ENCODE results near the gene COL1A1. TPM values are rescaled to one million over a fixed set of nuclear protein-coding genes. Genes with fewer than 3 reads are reported as not detected.

Gene COL1A1
- total RNA-seq, 1 experiment from 2014 or later = 104 TPM

GRCh38 chr17:50153650-50154575 is 47.5 kb downstream of the COL1A1 start:
- H3K9me3 ChIP-seq (ENCODE audit: control insufficient read depth, low read depth, low read length) = no peaks in the 10 kb centered on the region
- TF ChIP-seq CTCF (conservative IDR thresholded peaks at IDR 0.05) = no peak
- no peak overlapping the region for H2AFZ ChIP-seq (ENCODE audit: low read length)
- no peak overlapping the region for H2BK15ac ChIP-seq (ENCODE audit: low read depth, low read length)
- H3K56ac ChIP-seq (ENCODE audit: insufficient read length, low read depth, low read length) = no peak overlapping the region
- H3K36me3 Mint-ChIP-seq (ENCODE audit: insufficient read depth in 1 of 3, low read depth in 3 of 3) = no peaks in the 10 kb centered on the region
- H3K4me1 Mint-ChIP-seq = peaks cover 16 to 23% of the 10 kb centered on the region in 2 experiments
- no peaks in the 10 kb centered on the region for H3K79me2 ChIP-seq (ENCODE audit: insufficient read depth, low read length)
- no CpG with 5 or more reads among the region's 16 CpGs for WGBS (ENCODE audit: extremely low coverage, insufficient read length, low lambda C conversion rate)
- H3K27me3 ChIP-seq (ENCODE audit: insufficient read depth, low read length) = no peaks in the 10 kb centered on the region; the same call in 1 of the 2 replicates
- peaks cover 18% of the 10 kb centered on the region for H3K23me2 ChIP-seq (ENCODE audit: insufficient read length, low read depth, low read length, poor library complexity, severe bottlenecking)
- no peak overlapping the region for H3K27ac Mint-ChIP-seq
- H3K27me3 Mint-ChIP-seq (ENCODE audit: low read depth) = peaks cover 7% of the 10 kb centered on the region
- no peak overlapping the region for H4K8ac ChIP-seq (replicated peaks; ENCODE audit: insufficient read length, low read depth, low read length)
- peaks cover 4% of the 10 kb centered on the region; the same call in 1 of the 2 replicates for H3K4me1 ChIP-seq (ENCODE audit: insufficient read depth, low read length)
- H4K20me1 ChIP-seq (ENCODE audit: control insufficient read depth, insufficient read depth, insufficient read length) = peaks cover 3% of the 10 kb centered on the region
- no peak overlapping the region for H3K27ac ChIP-seq (ENCODE audit: insufficient read length, low read depth, low read length)
- H4K5ac ChIP-seq (ENCODE audit: insufficient read length, low read depth, low read length) = no peak overlapping the region
- no peak overlapping the region for H3K23ac ChIP-seq (ENCODE audit: insufficient read length, low read depth, low read length)
- no peak overlapping the region for H3K9ac ChIP-seq (ENCODE audit: extremely low read depth, insufficient read length, low read length)
- no peaks in the 10 kb centered on the region for H3K79me1 ChIP-seq (ENCODE audit: insufficient read depth, low read depth, low read length, poor library complexity, severe bottlenecking)
- no peak overlapping the region for H3K14ac ChIP-seq (ENCODE audit: insufficient read depth, low read length)
- H4K91ac ChIP-seq (ENCODE audit: insufficient read length, low read depth, low read length) = no peak overlapping the region
- H2BK5ac ChIP-seq (ENCODE audit: insufficient read length, low read length) = no peak overlapping the region
- no peak overlapping the region for H2BK120ac ChIP-seq (ENCODE audit: low read depth, low read length, poor library complexity, severe bottlenecking)
- H3K9me3 Mint-ChIP-seq = no peaks in the 10 kb centered on the region
- H2AK5ac ChIP-seq (ENCODE audit: insufficient read length, low read length) = no peak overlapping the region
- no peak overlapping the region for H3K18ac ChIP-seq (ENCODE audit: insufficient read length, low read depth, low read length)
- no peak overlapping the region for H2BK20ac ChIP-seq (ENCODE audit: low read depth, low read length, poor library complexity, severe bottlenecking)
- no peak overlapping the region for H3K4me2 ChIP-seq (ENCODE audit: insufficient read depth, insufficient read length, low read length)
- H2BK12ac ChIP-seq (ENCODE audit: insufficient read length, low read depth, low read length) = no peak overlapping the region
- H3K4me3 Mint-ChIP-seq = no peak overlapping the region
- H3K4ac ChIP-seq (ENCODE audit: low read depth, low read length) = no peak overlapping the region
- H3T11ph ChIP-seq (ENCODE audit: low read length) = no peak overlapping the region
- no peak for DNase-seq

Measured in H9 (cell line).